GM13977 (cell line): Measurements from ENCODE around the gene PACS1.

ENCODE experiments used
- DNase-seq: peaks from one replicate; pipeline ENCODE4 v3.0.0; 2012; ENCODE audit warnings: low spot score
- in situ Hi-C: fragments of 300-500 bp; cut with MboI; formaldehyde crosslinking; loops from one replicate; pipeline ENCODE4 v1.12.0; 2022; ENCODE audit warnings: low sequenced_read_pairs, low pct_unique_long_range_greater_than_20kb, mixed read lengths, inconsistent platforms; ENCODE audit not compliant: unreplicated experiment
- TF ChIP-seq, protein P1 (sequence below): IDR thresholded peaks from 2 replicates; pipeline ENCODE4 v1.5.1; 2012; ENCODE audit warnings: mild to moderate bottlenecking, control low read depth; ENCODE audit not compliant: insufficient read depth; ENCODE audit errors: extremely low read depth, missing control alignments

Gene PACS1

DNA sequence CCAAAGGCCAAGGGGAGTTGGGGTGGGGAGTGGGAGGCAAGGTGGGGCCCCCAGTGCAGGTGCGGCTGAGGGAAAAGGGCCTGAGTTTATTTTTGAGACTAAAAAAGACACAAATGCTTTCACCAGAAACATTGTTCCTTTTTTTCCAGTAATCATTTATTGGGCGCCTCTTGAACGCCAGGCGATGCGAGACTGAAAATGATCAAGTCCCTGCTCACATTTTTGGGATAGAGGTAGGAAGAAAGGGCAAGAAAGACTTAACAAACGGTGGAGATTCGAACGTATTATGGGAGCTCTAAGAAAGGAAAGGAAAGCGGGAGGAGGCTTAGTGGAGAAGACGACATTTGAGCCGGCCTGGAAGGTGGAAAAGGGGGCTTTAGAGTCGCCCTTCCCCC is 18.7 kb upstream of the PACS1 start:
- in situ Hi-C loops, result no loop called here
- no peak for DNase-seq
- TF ChIP-seq, protein P1, sequence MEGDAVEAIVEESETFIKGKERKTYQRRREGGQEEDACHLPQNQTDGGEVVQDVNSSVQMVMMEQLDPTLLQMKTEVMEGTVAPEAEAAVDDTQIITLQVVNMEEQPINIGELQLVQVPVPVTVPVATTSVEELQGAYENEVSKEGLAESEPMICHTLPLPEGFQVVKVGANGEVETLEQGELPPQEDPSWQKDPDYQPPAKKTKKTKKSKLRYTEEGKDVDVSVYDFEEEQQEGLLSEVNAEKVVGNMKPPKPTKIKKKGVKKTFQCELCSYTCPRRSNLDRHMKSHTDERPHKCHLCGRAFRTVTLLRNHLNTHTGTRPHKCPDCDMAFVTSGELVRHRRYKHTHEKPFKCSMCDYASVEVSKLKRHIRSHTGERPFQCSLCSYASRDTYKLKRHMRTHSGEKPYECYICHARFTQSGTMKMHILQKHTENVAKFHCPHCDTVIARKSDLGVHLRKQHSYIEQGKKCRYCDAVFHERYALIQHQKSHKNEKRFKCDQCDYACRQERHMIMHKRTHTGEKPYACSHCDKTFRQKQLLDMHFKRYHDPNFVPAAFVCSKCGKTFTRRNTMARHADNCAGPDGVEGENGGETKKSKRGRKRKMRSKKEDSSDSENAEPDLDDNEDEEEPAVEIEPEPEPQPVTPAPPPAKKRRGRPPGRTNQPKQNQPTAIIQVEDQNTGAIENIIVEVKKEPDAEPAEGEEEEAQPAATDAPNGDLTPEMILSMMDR, result no peak

DNA sequence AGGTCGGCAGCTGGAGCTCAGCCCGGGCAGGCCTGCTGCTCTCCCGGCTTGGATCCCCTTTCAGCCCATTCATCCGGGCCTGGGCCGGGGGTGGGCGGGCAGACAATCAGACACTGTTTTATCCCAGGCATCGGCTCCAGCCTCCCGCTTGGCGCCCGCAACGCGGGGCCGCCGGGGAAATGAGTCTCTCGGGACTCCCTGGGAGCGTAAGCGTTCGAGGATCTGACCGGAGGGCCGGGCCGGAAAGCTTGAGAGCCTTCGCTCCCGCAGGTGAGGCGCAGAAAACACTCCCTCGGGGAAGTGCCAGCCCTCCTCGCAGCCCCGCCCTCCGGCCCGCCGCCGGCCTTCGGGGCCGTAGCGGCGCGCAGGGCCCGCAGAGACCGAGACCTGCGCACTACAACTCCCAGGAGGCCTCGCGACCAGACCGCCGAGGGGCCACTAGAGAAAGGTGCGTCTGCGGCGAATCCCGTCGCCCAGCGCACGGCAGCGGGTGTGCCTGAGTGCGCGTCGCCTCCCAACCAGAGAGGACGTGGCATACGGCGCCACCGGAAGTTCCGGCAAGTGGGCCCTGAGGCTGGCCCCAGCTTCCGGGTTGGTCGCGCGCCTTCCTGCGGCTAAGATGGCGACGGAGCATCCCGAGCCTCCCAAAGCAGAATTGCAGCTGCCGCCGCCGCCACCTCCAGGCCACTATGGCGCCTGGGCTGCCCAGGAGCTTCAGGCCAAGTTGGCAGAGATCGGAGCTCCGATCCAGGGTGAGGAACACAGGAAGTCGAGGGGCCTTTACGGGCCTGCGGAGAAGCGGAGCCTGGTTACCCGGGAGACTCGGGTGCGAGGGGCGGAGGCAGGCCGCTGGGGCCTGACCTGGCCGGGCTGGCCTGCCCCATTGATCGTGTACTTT is 18.1 kb upstream of the PACS1 start, which contains the start of gene SF3B2:
Gene SF3B2, plus strand, starts transcription at position 599 of the 898 bp plus-strand sequence. Its CDS starts 21 bp downstream, at position 620.
- in situ Hi-C loops, result no loop called here
- TF ChIP-seq, protein P1, result no peak
- DNase-seq, result peak; percentile 98

DNA sequence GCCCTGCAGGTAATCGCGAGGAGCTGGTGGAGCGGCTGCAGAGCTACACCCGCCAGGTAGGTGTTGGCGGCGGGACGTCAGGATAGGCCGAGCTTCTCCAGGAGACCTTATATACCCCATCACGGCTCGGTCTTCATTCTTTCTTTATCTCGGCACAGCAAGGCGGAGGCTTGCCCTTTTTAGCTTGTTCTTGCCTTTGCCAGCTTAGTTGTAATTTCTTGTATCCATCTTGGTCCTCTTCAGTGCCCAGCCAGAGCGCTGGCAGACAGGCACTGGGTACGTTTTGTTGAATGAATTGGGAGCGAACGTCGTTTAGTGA is 17.4 kb upstream of the PACS1 start:
- no peak for DNase-seq
- TF ChIP-seq, protein P1, result no peak
- in situ Hi-C loops, result no loop called here

DNA sequence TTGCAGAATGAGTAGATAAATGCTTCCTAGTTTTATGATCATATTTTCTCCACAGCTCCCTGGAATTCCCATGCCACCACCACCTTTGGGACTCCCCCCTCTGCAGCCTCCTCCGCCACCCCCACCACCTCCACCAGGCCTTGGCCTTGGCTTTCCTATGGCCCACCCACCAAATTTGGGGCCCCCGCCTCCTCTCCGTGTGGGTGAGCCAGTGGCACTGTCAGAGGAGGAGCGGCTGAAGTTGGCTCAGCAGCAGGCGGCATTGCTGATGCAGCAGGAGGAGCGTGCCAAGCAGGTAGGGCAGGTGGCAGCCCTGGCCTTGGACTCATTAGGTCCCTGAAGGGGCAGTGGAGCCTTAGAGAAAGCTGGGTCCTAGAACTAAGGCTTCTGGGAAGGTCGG is 15.1 kb upstream of the PACS1 start:
- no peak for DNase-seq
- TF ChIP-seq, protein P1, result no peak
- in situ Hi-C loops, result no loop called here

DNA sequence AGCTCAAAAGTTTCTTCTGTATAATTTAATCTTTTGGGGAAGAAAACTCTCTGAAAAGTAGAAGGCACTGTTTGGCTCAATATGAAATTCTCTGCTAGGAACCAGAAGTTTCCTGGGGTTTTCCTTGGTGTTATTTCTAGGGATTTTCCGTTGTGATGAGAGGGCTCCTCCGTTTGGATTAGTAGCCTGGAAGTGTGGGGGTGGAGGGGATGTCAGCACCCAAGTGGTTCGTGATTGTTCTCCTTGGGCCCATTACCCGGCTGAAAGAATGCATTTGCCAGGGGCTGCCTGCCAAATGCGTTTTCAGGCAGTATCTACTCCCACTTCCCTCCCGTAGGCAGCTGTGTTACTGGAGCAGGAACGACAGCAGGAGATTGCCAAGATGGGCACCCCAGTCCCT is 13.6 kb upstream of the PACS1 start:
- in situ Hi-C loops, result no loop called here
- TF ChIP-seq, protein P1, result no peak
- no peak for DNase-seq

DNA sequence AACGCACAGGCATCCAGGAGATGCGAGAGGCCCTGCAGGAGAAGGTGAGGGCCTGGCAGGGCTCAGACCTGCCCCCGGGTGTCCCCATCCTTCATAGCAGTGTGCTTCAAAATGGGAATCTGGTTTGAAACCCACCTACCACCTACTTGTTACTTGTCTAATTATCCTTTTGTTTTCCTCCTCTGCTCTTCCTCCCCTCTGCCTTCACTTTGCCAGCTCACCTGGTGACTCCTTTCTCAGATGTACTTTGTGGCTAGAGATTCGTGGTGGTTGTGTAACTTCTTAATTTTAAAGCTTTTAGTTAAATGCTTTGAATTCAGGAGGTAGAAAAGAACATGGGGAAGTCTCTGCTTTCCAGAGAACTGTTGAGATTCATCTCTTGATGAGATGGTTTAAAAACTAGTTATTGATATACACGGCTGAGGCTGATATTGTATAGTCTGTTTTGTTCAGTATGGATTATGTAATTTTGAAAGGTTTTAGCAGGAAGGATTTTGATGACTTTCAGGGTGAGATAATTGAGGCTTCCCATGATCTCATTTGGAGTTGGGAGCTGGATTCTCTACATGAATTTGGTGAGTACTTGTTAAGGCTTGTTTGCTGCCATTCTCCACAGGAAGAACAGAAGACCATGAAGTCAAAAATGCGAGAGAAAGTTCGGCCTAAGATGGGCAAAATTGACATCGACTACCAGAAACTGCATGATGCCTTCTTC is 9.9 kb upstream of the PACS1 start:
- TF ChIP-seq, protein P1, result no peak
- no peak for DNase-seq
- in situ Hi-C loops, result no loop called here
